Measurements from ENCODE around the gene CTNND2.

Gene CTNND2

DNA sequence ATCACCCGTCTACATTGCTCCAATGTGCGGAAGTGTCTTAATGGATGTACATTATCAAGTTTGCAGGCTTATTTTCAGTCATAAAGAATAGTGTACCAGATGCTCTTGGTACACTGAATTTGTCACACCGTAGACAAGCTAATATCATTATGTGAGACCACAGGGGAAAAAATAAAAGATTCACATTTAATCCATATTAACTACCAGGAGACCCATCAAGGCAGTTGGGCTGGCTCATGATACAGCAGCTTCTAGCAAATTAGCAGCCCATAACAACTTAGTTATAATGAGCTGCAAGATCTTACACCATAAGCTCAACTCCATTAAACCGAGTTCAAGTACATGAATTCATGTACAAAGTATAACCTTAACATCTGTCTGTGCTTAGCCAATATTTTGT, 324.9 kb downstream of the CTNND2 start:
- no peak for DNase-seq

GRCh38 chr5:11574787-11575186, 329.5 kb downstream of the CTNND2 start:
- no peak for DNase-seq

GRCh38 chr5:11573140-11573992, 330.9 kb downstream of the CTNND2 start:
- DNase-seq, result no peak

DNA sequence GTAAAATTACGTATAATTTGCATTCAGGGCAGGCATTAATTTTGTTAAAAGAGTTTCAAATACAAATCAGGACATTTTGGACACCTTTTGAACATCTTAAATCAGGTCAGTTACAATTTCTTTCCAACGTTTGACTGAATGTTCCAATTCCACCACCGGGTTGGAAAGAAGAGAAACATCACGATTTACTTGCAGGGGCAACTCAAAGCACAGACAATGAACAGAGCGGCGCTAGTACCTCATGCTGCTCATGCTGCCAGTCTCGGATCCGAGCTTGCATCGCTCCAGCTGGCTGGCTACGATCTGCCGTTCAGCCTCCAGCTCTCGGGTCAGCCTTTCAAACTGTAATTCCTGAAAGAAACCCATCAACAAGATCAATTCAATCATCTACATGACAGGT, 339.5 kb downstream of the CTNND2 start:
- no peak for DNase-seq

DNA sequence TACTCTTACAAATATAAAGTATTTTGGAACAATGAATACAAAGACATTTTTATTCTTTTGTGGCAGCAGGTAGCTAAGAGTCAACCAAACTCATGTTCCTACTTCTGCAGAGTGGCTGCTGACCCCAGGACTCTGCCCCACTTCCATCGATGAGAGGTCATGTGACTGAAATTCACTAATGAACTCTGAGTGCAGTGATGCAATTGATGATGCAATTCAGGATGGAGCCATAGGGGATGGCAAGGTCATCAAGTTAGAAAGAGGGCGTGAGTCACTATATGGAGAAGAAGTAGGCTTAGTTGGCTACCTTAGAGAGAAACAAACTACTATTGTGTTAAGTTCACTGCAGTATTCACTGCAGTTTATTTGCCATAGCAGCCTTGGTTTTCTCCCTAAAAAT, 340.4 kb downstream of the CTNND2 start:
- no peak for DNase-seq

GRCh38 chr5:11560915-11561697, 343.1 kb downstream of the CTNND2 start:
- DNase-seq, result no peak

DNA sequence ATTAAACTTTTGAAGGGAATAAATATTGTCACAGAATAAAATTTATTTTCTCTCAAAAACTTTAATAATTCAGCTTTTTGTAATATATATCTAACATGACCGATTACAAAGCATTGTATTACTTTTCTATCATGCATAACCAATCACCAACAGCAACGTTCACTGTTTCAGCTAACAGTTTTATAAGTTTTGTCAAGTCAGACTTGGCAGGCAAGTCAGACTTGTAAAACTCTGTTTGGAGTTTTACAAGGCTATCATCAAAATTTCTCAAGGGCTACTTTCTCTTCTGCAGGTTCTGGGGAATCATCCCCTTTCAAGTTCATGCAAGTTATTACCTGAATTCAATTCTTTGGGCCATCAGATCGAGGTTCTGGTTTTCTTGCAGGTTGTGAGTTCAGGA, 347.2 kb downstream of the CTNND2 start:
- no peak for DNase-seq

GRCh38 chr5:11555171-11555570, 349.1 kb downstream of the CTNND2 start:
- DNase-seq, result no peak

- no peak for DNase-seq
These were observed 356.5 kb downstream of the CTNND2 start for GRCh38 chr5:11547730-11548129.

DNA sequence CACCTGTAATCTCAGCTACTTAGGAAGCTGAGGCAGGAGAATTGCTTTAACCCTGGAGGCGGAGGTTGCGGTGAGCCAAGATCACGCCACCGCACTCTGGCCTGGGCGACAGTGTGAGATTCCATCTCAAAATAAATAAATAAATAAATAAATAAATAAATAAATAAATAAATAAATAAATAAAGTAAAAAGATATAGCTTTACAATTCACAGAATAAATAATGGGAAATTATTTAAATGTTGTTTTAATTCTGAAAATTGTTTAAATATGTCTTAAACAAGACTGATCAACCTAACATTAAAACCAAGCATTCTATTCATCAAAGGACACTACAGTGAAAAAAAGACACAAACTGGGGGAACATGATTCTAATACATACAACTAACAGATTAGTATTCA, 357.1 kb downstream of the CTNND2 start:
- no peak for DNase-seq

GRCh38 chr5:11540112-11540511, 364.1 kb downstream of the CTNND2 start:
- no peak for DNase-seq

DNA sequence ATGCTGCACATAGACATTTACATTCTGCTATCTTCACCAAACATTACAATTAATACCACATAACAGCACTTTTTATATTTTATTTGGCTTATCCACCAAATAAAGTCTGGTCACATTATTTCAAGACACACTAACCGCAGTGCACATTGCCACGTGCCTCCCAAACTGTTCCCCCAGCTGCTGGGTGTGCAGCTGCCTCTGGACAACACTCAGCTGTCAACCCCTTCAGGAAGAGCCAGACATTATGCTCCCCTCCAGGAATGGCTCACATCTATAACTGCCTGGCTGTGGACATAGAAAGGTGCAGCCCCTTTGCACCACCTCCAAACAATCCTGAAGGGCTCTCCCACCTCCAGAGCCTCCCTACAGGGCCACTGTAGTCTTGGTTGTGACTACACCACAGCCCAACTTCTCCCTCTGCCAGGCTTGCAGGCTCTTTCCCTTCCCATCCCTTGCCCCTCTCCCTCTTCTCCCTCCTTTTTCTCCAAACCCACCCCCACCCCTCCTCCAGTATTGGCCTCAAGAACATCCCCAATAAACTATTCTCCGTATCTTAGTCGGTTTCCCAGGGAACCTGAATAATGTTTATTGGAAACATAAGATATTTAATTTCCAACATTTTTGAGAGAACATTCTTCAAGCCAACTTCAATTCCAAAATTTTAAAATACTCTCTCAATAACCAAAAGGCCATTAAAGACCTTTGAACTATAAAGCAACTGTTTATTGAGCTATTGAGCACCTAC, 372.3 kb downstream of the CTNND2 start:
- DNase-seq, result no peak

DNA sequence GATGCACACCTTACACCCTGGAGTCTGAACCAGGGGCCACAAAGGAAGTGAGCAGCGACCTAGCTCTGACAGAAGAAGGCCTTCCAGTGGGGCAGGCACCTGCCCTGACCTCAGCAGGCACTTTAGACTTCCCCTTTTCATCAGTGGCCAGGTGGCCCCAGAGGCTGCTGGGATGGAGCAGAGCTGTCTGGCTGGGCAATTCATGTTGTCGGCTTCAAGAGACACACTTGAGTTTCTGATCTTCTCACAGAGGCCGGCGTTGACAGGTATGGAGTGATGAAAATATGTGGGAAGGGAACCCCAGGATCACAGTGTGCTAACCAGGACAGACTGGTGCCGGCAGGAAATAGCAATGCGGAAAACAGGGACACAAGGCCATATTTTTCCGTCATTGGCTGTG, 375.5 kb downstream of the CTNND2 start:
- DNase-seq, result no peak

- DNase-seq, result no peak
These were observed 376.4 kb downstream of the CTNND2 start for GRCh38 chr5:11527652-11528349.

- no peak for DNase-seq
These were observed 379.2 kb downstream of the CTNND2 start for GRCh38 chr5:11525020-11525419.

DNA sequence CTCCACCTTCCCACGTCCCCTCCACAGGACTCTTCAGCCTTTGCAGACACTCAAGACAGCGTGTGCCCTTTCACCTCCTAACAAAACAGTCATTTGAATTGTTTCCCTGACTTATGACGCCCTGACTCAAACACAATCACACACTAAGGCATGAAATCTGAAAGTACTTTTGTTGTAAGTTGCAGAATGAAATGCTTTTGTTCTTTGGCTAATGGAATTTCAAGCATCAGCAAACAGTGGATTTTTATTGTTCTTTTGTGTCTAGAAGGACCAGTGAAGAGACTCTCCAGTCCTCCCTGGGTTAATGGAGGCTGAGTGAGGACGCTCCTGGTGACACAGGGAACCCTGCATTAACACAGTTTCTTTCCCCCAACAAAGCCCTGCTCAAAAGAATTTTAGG, 380.1 kb downstream of the CTNND2 start:
- DNase-seq, result no peak

- no peak for DNase-seq
These were observed 381.4 kb downstream of the CTNND2 start for GRCh38 chr5:11522796-11523195.

DNA sequence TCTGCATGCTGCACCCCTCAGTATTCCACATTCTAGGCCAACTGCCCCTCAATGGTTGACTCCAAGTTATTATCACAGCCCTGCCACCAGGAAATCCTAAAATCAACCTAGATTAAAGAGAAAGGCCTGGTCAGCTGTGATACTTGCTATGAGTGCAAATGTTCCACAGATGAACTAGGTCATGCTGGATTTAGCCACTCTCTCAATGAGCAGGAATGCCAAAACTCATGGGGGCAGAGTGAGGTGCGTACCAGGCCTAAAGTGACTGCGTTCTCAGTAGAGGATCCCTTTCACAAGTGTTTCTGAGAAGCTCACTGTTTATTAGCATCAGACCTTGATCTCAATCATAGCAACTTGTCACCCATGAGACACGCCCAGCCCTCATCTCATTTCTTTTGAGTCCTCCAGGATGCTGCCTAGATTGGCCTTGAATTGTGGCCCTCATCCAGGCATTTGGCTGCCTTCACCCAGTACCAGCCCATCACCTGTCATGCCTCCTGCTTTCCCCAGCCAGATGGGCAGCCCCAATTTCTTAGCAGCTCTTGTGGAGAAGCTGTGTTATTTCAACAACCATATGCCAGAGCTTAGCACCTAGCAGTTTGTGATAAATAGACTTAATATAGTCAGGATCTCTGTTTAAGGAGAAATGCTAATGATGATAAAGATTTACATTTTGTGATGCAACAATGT, 383.9 kb downstream of the CTNND2 start:
- no peak for DNase-seq

- no peak for DNase-seq
These were observed 385.0 kb downstream of the CTNND2 start for GRCh38 chr5:11519236-11519635.

- no peak for DNase-seq
These were observed 385.6 kb downstream of the CTNND2 start for GRCh38 chr5:11518676-11519075.

DNA sequence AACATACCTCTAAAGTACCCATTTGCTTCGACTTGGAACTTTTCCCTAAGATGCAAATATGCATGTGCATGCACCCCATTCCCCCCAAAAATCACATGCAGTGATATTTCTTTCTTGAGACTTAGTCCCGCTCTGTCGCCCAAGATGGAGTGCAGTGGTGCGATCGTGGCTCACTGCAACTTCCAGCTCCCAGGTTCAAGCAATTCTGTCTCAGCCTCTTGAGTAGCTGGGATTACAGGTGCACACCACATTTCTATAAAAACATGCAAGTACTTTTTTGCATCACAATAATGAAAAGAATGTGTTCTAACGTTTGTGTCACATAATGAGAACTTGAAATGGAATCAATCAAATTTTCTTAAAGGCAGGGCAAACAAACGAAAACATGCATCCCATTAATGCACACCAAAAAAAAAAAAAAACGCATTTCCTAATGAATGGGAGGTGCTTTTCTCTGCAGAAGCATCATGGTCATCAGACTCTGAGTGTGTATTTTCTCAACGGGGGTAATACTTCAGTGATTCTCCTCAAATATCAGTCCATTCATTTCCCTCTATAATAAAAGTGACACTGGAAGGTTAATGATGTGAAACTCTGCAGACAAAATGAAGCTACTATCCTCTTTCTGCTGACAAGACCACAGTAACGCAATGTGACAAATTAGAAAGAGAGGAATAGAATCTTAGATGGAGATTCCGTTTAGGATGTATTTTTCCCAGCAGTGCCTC, 389.4 kb downstream of the CTNND2 start:
- DNase-seq, result no peak

DNA sequence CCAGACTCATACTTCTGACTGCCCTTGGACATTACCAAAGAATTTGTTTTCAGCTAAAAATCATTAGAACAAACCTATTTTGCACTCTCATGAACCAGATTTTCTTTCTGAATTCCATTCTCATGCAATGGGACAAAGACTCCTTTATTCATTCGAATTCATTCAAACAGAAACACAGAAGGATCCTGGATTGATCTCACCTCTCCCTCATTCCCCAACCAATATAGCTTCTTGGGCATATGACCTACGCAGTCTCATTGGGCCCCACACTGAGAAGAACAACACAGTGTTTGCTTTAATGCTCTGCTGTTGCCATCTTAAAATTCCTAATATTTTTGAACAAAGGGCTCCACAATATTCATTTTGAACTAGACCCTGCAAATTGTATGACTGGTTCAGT, 392.4 kb downstream of the CTNND2 start:
- DNase-seq, result no peak
